Pancreas (tissue), 10 donors: Measurements from ENCODE around the gene MRGPRG. TPM values are rescaled to one million over a fixed set of nuclear protein-coding genes. Genes with fewer than 3 reads are reported as not detected.
"Not testable (repeated sequence)": the region's sequence is repeated elsewhere in the genome, so short reads cannot be mapped to it uniquely, and the experiment has no call there.

Experiments
- ATAC-seq, 4 donors: fragments of 200-7000 bp; cut with Tn5 transposase; one replicate each; pipeline versions ENCODE4 v1.8.0 to v1.9.1; 2020; ENCODE audit warnings: mild to moderate bottlenecking in 4 of 4, moderate library complexity in 4 of 4
- DNase-seq, 6 donors: peaks; one replicate each; pipeline ENCODE4 v3.0.0-alpha.2; 2020
- FAIRE-seq: peaks from 2 replicates; lab custom pipeline; 2012; peaks lifted over from hg19 to GRCh38; lab: Jason Lieb, UNC
- H3K27ac ChIP-seq, 4 donors: fragments of 200-600 bp; sonication (generic); 1 replicate in 3 of 4; 2 replicates in 1 of 4; pipeline versions ENCODE4 v1.5.0 to v1.8.0; 2020
- H3K27me3 ChIP-seq, 4 donors: fragments of 200-600 bp; one replicate each; pipeline ENCODE4 v1.8.0; 2021
- H3K36me3 ChIP-seq, 3 donors: fragments of 200-600 bp; sonication (generic) in 1 of 3; one replicate each; pipeline versions ENCODE4 v1.5.0 to v1.8.0; 2020 to 2021
- H3K4me1 ChIP-seq, 3 donors: fragments of 200-600 bp; one replicate each; pipeline ENCODE4 v1.8.0; 2021
- H3K4me3 ChIP-seq, 4 donors: fragments of 200-600 bp; sonication (generic) in 2 of 4; one replicate each; pipeline versions ENCODE4 v1.5.0 to v1.8.0; 2020 to 2021
- H3K9me3 ChIP-seq, 4 donors: fragments of 200-600 bp; one replicate each; pipeline ENCODE4 v1.8.0; 2021
- CTCF ChIP-seq, 4 donors: fragments of 200-600 bp; sonication (generic) in 3 of 4; IDR thresholded peaks; one replicate each; pipeline versions ENCODE4 v1.5.0 to v1.8.0; 2021; ENCODE audit warnings: antibody characterized with exemption in 4 of 4
- WGBS, 2 donors: extraction: QIAGEN DNeasy Blood & Tissue Kit; methylation state at CpG; one replicate each; pipeline ENCODE4 v1.1.7; 2013; 5-methylcytosine and 5-hydroxymethylcytosine counted together
- intact Hi-C, 3 donors: fragments of 100-400 bp; cut with DNase I; formaldehyde crosslinking; loops; one replicate each; pipeline versions ENCODE4 v1.11.1 to v1.14.2; 2022
- polyA plus RNA-seq, 2 donors: library from polyadenylated mRNA; stranded (reverse); fragments of 200-250 nt; gene quantifications; one replicate each; pipeline ENCODE4 v1.2.3, GENCODE V29; 2013
- total RNA-seq, 6 donors: library from RNA; stranded (reverse); fragmentation: NEBNext Ultra II Directional in 4 of 6; extraction: Animal tissue kit (Norgen Biotek cat#: 25700) in 4 of 6; gene quantifications; one replicate each; pipeline versions ENCODE4 v1.2.1 to v1.2.4, GENCODE V29; 2021 to 2023
- donor health status: healthy with polysubstance abuse.
- donor health status: DM: no; HTN: no; CAD: no; lungs with moderate emphysema.
- donor health status: DM: no; HTN: no; CAD: no.
- donor health status: control.
- donor health status: control.
- donor health status: Bipolar disorder and iron deficiency.
- donor health status: DM: yes; HTN: yes; CAD: no.
- donor health status: DM: no; HTN: no; CAD: no.
- donor health status: DM: no; HTN: no; CAD: no.
- donor health status: DM: yes; HTN: yes; CAD: no.

MRGPRG gene
- total and polyA plus RNA-seq, 8 donors = not detected

- ATAC-seq = no peak
Measured at GRCh38 chr11:3171931-3172560, 46.6 kb downstream of the MRGPRG start.

GRCh38 chr11:3170756-3171650, 47.6 kb downstream of the MRGPRG start:
- ATAC-seq = no peak
- H3K4me3 ChIP-seq = no peak overlapping the region
- no peaks in the 10 kb centered on the region for H3K36me3 ChIP-seq
- peaks cover 0 to 15% (median 7%) of the 10 kb centered on the region in 3 donors for H3K4me1 ChIP-seq
- no peak for FAIRE-seq
- no peak overlapping the region for H3K27ac ChIP-seq
- intact Hi-C loops = no loop called here
- TF ChIP-seq CTCF (IDR thresholded peaks at IDR 0.05) = no peak
- DNase-seq = peak in 1 of 6 donors; percentile 57
- H3K27me3 ChIP-seq = no peaks in the 10 kb centered on the region
- H3K9me3 ChIP-seq = no peaks in the 10 kb centered on the region
- WGBS, 2 donors = 75 to 85% methylated on average over 24 of the region's 24 CpGs

More at GRCh38 chr11:3171931-3172560, 46.6 kb downstream of the MRGPRG start:
- no peak for DNase-seq
- H3K27me3 ChIP-seq = no peaks in the 10 kb centered on the region
- TF ChIP-seq CTCF (IDR thresholded peaks at IDR 0.05) = no peak
- no peak overlapping the region for H3K27ac ChIP-seq
- no peak overlapping the region for H3K4me3 ChIP-seq
- intact Hi-C loops = no loop called here
- 78 to 87% methylated on average over 12 of the region's 12 CpGs for WGBS, 2 donors
- peaks cover 0 to 15% (median 7%) of the 10 kb centered on the region in 3 donors for H3K4me1 ChIP-seq
- no peaks in the 10 kb centered on the region for H3K9me3 ChIP-seq
- FAIRE-seq = no peak
- H3K36me3 ChIP-seq = no peaks in the 10 kb centered on the region

GRCh38 chr11:3170044-3170755, 48.4 kb downstream of the MRGPRG start:
- no peak for TF ChIP-seq CTCF (IDR thresholded peaks at IDR 0.05)
- peak overlapping the region in 1 of 4 donors; percentile 39 for H3K4me3 ChIP-seq
- no peak overlapping the region for H3K27ac ChIP-seq
- H3K36me3 ChIP-seq = no peaks in the 10 kb centered on the region
- WGBS, 2 donors = 34 to 35% methylated on average over 18 of the region's 18 CpGs
- ATAC-seq (peak; percentile 7 to 31 (median 28)), FAIRE-seq (no peak), DNase-seq (peak in 3 of 6 donors; percentile 33 to 57 (median 56))
- intact Hi-C loops = no loop called here
- no peaks in the 10 kb centered on the region for H3K27me3 ChIP-seq
- no peaks in the 10 kb centered on the region for H3K9me3 ChIP-seq
- peaks cover 0 to 21% (median 10%) of the 10 kb centered on the region in 3 donors for H3K4me1 ChIP-seq

GRCh38 chr11:3169255-3170043, 49.2 kb downstream of the MRGPRG start:
- ATAC-seq = peak; percentile 38 to 63 (median 62)
- no peaks in the 10 kb centered on the region for H3K36me3 ChIP-seq
- DNase-seq = peak; percentile 39 to 81 (median 47)
- no peak for TF ChIP-seq CTCF (IDR thresholded peaks at IDR 0.05)
- intact Hi-C loops = loop anchor here in 1 of 3 donors (10.0 kb wide), 1 partner anchor 55 kb away; no protein-coding TSS in a partner anchor
- no peaks in the 10 kb centered on the region for H3K27me3 ChIP-seq
- peaks cover 0 to 21% (median 10%) of the 10 kb centered on the region in 3 donors for H3K4me1 ChIP-seq
- peak overlapping the region in 2 of 4 donors; percentile 10 to 39 for H3K4me3 ChIP-seq
- 4 to 5% methylated on average over 28 to 31 of the region's 31 CpGs for WGBS, 2 donors
- no peak overlapping the region for H3K27ac ChIP-seq
- FAIRE-seq = no peak
- no peaks in the 10 kb centered on the region for H3K9me3 ChIP-seq

- H3K27ac ChIP-seq, H3K36me3 ChIP-seq, H3K27me3 ChIP-seq, H3K9me3 ChIP-seq, FAIRE-seq, ATAC-seq: not testable (repeated sequence)
- peak in 3 of 6 donors; percentile 13 to 52 (median 24) for DNase-seq
- H3K4me3 ChIP-seq = peak overlapping the region in 1 of 4 donors; percentile 39
- 71 to 74% methylated on average over 17 of the region's 17 CpGs for WGBS, 2 donors
- intact Hi-C loops = loop anchor here in 1 of 3 donors (10.0 kb wide), 1 partner anchor 56 kb away; no protein-coding TSS in a partner anchor
- peaks cover 0 to 25% (median 10%) of the 10 kb centered on the region in 3 donors for H3K4me1 ChIP-seq
Measured at GRCh38 chr11:3168742-3169254, 49.8 kb downstream of the MRGPRG start.
